Measurements from ENCODE around the gene STYXL1.

GRCh38 chr7:75984130-75985008 lies 63.4 kb downstream of the STYXL1 start:
- TF ChIP-seq CTCF (IDR thresholded peaks at IDR 0.05) = no peak
- no peak for TF ChIP-seq POLR2A (IDR thresholded peaks at IDR 0.05)

Data from body of pancreas (tissue), 4 donors.